ENCODE measurements around the gene LDLRAD4.

GRCh38 chr18:13405305-13406038 lies 186.9 kb downstream of the LDLRAD4 start:
- TF ChIP-seq MAX (IDR thresholded peaks at IDR 0.05) (no peak), CREB1 (IDR thresholded peaks at IDR 0.05; ENCODE audit: low read depth) (no peak), EP300 (IDR thresholded peaks at IDR 0.05; ENCODE audit: borderline replicate concordance) (no peak), TAF1 (IDR thresholded peaks at IDR 0.05; ENCODE audit: low read depth) (no peak), NFIC (IDR thresholded peaks at IDR 0.05) (no peak), REST (IDR thresholded peaks at IDR 0.05; ENCODE audit: low read depth) (no peak), YY1 (IDR thresholded peaks at IDR 0.05; ENCODE audit: low read depth) (no peak), CEBPB (IDR thresholded peaks at IDR 0.05) (no peak), ZBTB7A (IDR thresholded peaks at IDR 0.05; ENCODE audit: low read depth) (no peak), USF1 (IDR thresholded peaks at IDR 0.05) (no peak), TCF12 (IDR thresholded peaks at IDR 0.05; ENCODE audit: low read depth) (no peak)
